GM10248 (cell line): Measurements from ENCODE around the gene SPG11.

Experiments
- CTCF ChIA-PET: fragments of 300-600 bp; sonication (Branson Sonifier 250); formaldehyde crosslinking; extraction: SDS; loops from one replicate; lab custom pipeline; 2021; ENCODE audit warnings: antibody characterized with exemption; lab: Yijun Ruan, JAX
- POLR2A ChIA-PET: fragments of 350-650 bp; sonication (Branson Sonifier 250); formaldehyde crosslinking; extraction: SDS; loops from one replicate; lab custom pipeline; 2020; ENCODE audit warnings: antibody characterized with exemption; lab: Yijun Ruan, JAX
- DNase-seq: peaks from one replicate; pipeline ENCODE4 v3.0.0; 2012; ENCODE audit errors: extremely low spot score
- CTCF ChIP-seq: IDR thresholded peaks from 2 replicates; pipeline ENCODE4 v1.5.1; 2012; ENCODE audit warnings: mild to moderate bottlenecking, low read depth; ENCODE audit errors: extremely low read depth, missing control alignments, control extremely low read depth

SPG11 gene

GRCh38 chr15:44529864-44530604 is 133.4 kb downstream of the SPG11 start:
- POLR2A ChIA-PET: no interaction called here
- DNase-seq: no peak
- CTCF ChIA-PET: interaction anchor here (2.2 to 3.8 kb wide), 2 partner anchors 16 to 20 kb away, joined by 4 to 14 read pairs; no protein-coding TSS in a partner anchor
- TF ChIP-seq CTCF: no peak

- POLR2A ChIA-PET: no interaction called here
- no peak for TF ChIP-seq CTCF
- no peak for DNase-seq
- CTCF ChIA-PET: interaction anchor here (2.2 kb wide), 1 partner anchor 10 kb away, joined by 7 read pairs; the partner anchor contains the start of gene EIF3J
These were observed 136.2 kb downstream of the SPG11 start for GRCh38 chr15:44527241-44527640.

GRCh38 chr15:44525018-44525417 is 138.4 kb downstream of the SPG11 start:
- ChIA-PET CTCF (interaction anchor here (0.9 kb wide), 1 partner anchor 69 kb away, joined by 3 read pairs; no protein-coding TSS in a partner anchor), POLR2A (no interaction called here)
- DNase-seq: no peak
- no peak for TF ChIP-seq CTCF

- POLR2A ChIA-PET: no interaction called here
- CTCF ChIA-PET: no interaction called here
- TF ChIP-seq CTCF: no peak
- no peak for DNase-seq
These were observed 143.9 kb downstream of the SPG11 start for GRCh38 chr15:44519537-44519936.

GRCh38 chr15:44516436-44516835 is 147.0 kb downstream of the SPG11 start:
- DNase-seq: no peak
- POLR2A ChIA-PET: interaction anchor here (1.5 kb wide), 1 partner anchor 15 kb away, joined by 3 read pairs; no protein-coding TSS in a partner anchor
- no peak for TF ChIP-seq CTCF
- CTCF ChIA-PET: interaction anchor here (1.1 to 2.4 kb wide), 5 partner anchors 12 to 62 kb away, joined by 3 to 7 read pairs (median 6); no protein-coding TSS in a partner anchor
